BLaER1 treated with 17β-estradiol and CSF1 and Interleukin-3, amounts not matched to agents 10 nM and 100 nM (cell line): ENCODE data around the gene CEMIP2.

Source experiments
- H3K27ac ChIP-seq, 11 experiments: shearing (Covaris generic); formaldehyde crosslinking; 2 replicates each; pipeline ENCODE4 v1.8.1; 2022
- H3K27me3 ChIP-seq, 11 experiments: shearing (Covaris generic); formaldehyde crosslinking; 2 replicates each; pipeline ENCODE4 v1.8.1; 2022
- H3K36me3 ChIP-seq, 11 experiments: shearing (Covaris generic); formaldehyde crosslinking; 2 replicates each; pipeline ENCODE4 v1.8.1; 2022
- H3K4me1 ChIP-seq, 10 experiments: shearing (Covaris generic); formaldehyde crosslinking; 2 replicates each; pipeline ENCODE4 v1.8.1; 2022
- H3K4me2 ChIP-seq, 11 experiments: shearing (Covaris generic); formaldehyde crosslinking; 2 replicates each; pipeline ENCODE4 v1.8.1; 2022
- H3K4me3 ChIP-seq, 10 experiments: shearing (Covaris generic); formaldehyde crosslinking; 2 replicates each; pipeline ENCODE4 v1.8.1; 2022
- H3K9ac ChIP-seq, 11 experiments: shearing (Covaris generic); formaldehyde crosslinking; 2 replicates each; pipeline ENCODE4 v1.8.1; 2022
- H3K9me3 ChIP-seq, 11 experiments: shearing (Covaris generic); formaldehyde crosslinking; replicated peaks in 1 of 11; 2 replicates each; pipeline ENCODE4 v1.8.1; 2022
- H4K20me1 ChIP-seq, 11 experiments: shearing (Covaris generic); formaldehyde crosslinking; 2 replicates each; pipeline ENCODE4 v1.8.1; 2022
- Cebpa-rat ChIP-seq, 11 experiments: shearing (Covaris generic); IDR thresholded peaks; 2 replicates each; pipeline ENCODE4 v1.8.1; 2022

Gene CEMIP2

GRCh38 chr9:71725590-71726338 lies 42.5 kb downstream of the CEMIP2 start:
- Histone ChIP-seq H3K27me3 (no peaks in the 10 kb centered on the region), H3K27ac (no peak overlapping the region), H3K36me3 (peaks cover 47 to 97% (median 92%) of the 10 kb centered on the region in 11 experiments), H3K9me3 (no peaks in the 10 kb centered on the region), H3K4me3 (no peak overlapping the region), H3K4me1 (0 out of 20 replicates have a peak, but pooled peaks cover 0 to 7% (median 0%) of the 10 kb centered on the region in 10 experiments), H3K9ac (no peak overlapping the region), H3K4me2 (no peak overlapping the region), H4K20me1 (peaks cover 0 to 5% (median 0%) of the 10 kb centered on the region in 11 experiments; a peak in 1 of 22 replicates)
- TF ChIP-seq Cebpa-rat (IDR thresholded peaks at IDR 0.05) = no peak

GRCh38 chr9:71721855-71722254 lies 46.5 kb downstream of the CEMIP2 start:
- Histone ChIP-seq H3K9me3 (no peaks in the 10 kb centered on the region), H3K9ac (no peak overlapping the region), H3K27me3 (no peaks in the 10 kb centered on the region), H4K20me1 (peaks cover 0 to 5% (median 0%) of the 10 kb centered on the region in 11 experiments; a peak in 1 of 22 replicates), H3K4me3 (no peak overlapping the region), H3K27ac (no peak overlapping the region), H3K36me3 (peaks cover 18 to 95% (median 74%) of the 10 kb centered on the region in 11 experiments), H3K4me1 (0 out of 20 replicates have a peak, but pooled peaks cover 0 to 7% (median 0%) of the 10 kb centered on the region in 10 experiments), H3K4me2 (no peak overlapping the region)
- TF ChIP-seq Cebpa-rat (IDR thresholded peaks at IDR 0.05) = no peak

GRCh38 chr9:71719562-71719961 lies 48.8 kb downstream of the CEMIP2 start:
- H3K36me3 ChIP-seq = peaks cover 14 to 91% (median 62%) of the 10 kb centered on the region in 11 experiments; a peak in 21 of 22 replicates
- no peak overlapping the region for H3K4me3 ChIP-seq
- H3K27me3 ChIP-seq = no peaks in the 10 kb centered on the region
- no peak overlapping the region for H3K27ac ChIP-seq
- H3K9ac ChIP-seq = no peak overlapping the region
- 0 out of 20 replicates have a peak, but pooled peaks cover 0 to 7% (median 0%) of the 10 kb centered on the region in 10 experiments for H3K4me1 ChIP-seq
- no peak overlapping the region for H3K4me2 ChIP-seq
- no peaks in the 10 kb centered on the region; a peak in 1 of 22 replicates for H4K20me1 ChIP-seq
- TF ChIP-seq Cebpa-rat (IDR thresholded peaks at IDR 0.05) = no peak
- H3K9me3 ChIP-seq = no peaks in the 10 kb centered on the region

GRCh38 chr9:71719088-71719487 lies 49.2 kb downstream of the CEMIP2 start:
- TF ChIP-seq Cebpa-rat (IDR thresholded peaks at IDR 0.05) = no peak
- H3K4me1 ChIP-seq = 0 out of 20 replicates have a peak, but pooled peaks cover 0 to 7% (median 0%) of the 10 kb centered on the region in 10 experiments
- no peak overlapping the region for H3K4me2 ChIP-seq
- peaks cover 17 to 91% (median 62%) of the 10 kb centered on the region in 11 experiments for H3K36me3 ChIP-seq
- no peak overlapping the region for H3K9ac ChIP-seq
- H3K9me3 ChIP-seq = no peaks in the 10 kb centered on the region
- no peaks in the 10 kb centered on the region for H3K27me3 ChIP-seq
- H3K4me3 ChIP-seq = no peak overlapping the region
- no peaks in the 10 kb centered on the region; a peak in 1 of 22 replicates for H4K20me1 ChIP-seq
- H3K27ac ChIP-seq = no peak overlapping the region

GRCh38 chr9:71716138-71716909 lies 52.0 kb downstream of the CEMIP2 start:
- H3K9me3 ChIP-seq = no peaks in the 10 kb centered on the region
- no peak overlapping the region for H3K4me2 ChIP-seq
- no peaks in the 10 kb centered on the region; a peak in 1 of 22 replicates for H4K20me1 ChIP-seq
- H3K27me3 ChIP-seq = no peaks in the 10 kb centered on the region
- no peak overlapping the region for H3K9ac ChIP-seq
- TF ChIP-seq Cebpa-rat (IDR thresholded peaks at IDR 0.05) = no peak
- H3K4me1 ChIP-seq = no peaks in the 10 kb centered on the region
- peaks cover 30 to 91% (median 62%) of the 10 kb centered on the region in 11 experiments for H3K36me3 ChIP-seq
- H3K4me3 ChIP-seq = no peak overlapping the region
- H3K27ac ChIP-seq = no peak overlapping the region

- no peaks in the 10 kb centered on the region for H3K27me3 ChIP-seq
- no peak overlapping the region for H3K27ac ChIP-seq
- H3K9me3 ChIP-seq = no peaks in the 10 kb centered on the region
- H3K4me3 ChIP-seq = no peak overlapping the region
- H3K36me3 ChIP-seq = peaks cover 75 to 100% (median 94%) of the 10 kb centered on the region in 11 experiments
- H4K20me1 ChIP-seq = no peaks in the 10 kb centered on the region
- no peaks in the 10 kb centered on the region for H3K4me1 ChIP-seq
- no peak for TF ChIP-seq Cebpa-rat (IDR thresholded peaks at IDR 0.05)
- H3K9ac ChIP-seq = no peak overlapping the region
- no peak overlapping the region for H3K4me2 ChIP-seq
Measured at GRCh38 chr9:71710856-71711255, 57.5 kb downstream of the CEMIP2 start.

DNA sequence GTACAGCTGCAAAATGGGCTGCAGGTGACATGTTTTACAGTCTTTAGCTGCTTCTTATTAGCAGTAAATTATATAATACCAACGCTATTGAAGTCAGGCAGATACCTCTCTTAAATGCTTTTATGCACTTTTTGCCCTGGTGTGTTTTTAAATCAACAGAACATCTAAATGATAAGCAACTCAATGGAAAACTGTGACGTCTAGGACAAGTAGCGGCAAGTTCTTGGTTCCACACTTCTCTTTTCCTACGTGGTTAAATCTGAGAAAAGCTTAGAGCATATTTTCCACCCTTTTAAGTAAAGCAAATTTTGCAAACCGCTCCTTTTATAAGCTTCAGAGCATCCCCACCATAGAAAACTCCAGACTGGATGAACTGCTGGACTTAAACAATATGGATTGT lies 58.1 kb downstream of the CEMIP2 start:
- Histone ChIP-seq H3K9me3 (no peaks in the 10 kb centered on the region), H3K36me3 (peaks cover 76 to 98% (median 92%) of the 10 kb centered on the region in 11 experiments), H3K27me3 (no peaks in the 10 kb centered on the region), H3K4me1 (no peaks in the 10 kb centered on the region), H4K20me1 (no peaks in the 10 kb centered on the region), H3K4me2 (no peak overlapping the region), H3K9ac (no peak overlapping the region), H3K27ac (no peak overlapping the region), H3K4me3 (no peak overlapping the region)
- no peak for TF ChIP-seq Cebpa-rat (IDR thresholded peaks at IDR 0.05)

GRCh38 chr9:71709384-71709783 lies 58.9 kb downstream of the CEMIP2 start:
- Histone ChIP-seq H3K27ac (no peak overlapping the region), H3K27me3 (no peaks in the 10 kb centered on the region), H3K9ac (no peak overlapping the region), H3K4me1 (no peaks in the 10 kb centered on the region), H3K9me3 (no peaks in the 10 kb centered on the region), H3K4me3 (no peak overlapping the region), H4K20me1 (no peaks in the 10 kb centered on the region), H3K36me3 (peaks cover 74 to 98% (median 92%) of the 10 kb centered on the region in 11 experiments), H3K4me2 (no peak overlapping the region)
- no peak for TF ChIP-seq Cebpa-rat (IDR thresholded peaks at IDR 0.05)

DNA sequence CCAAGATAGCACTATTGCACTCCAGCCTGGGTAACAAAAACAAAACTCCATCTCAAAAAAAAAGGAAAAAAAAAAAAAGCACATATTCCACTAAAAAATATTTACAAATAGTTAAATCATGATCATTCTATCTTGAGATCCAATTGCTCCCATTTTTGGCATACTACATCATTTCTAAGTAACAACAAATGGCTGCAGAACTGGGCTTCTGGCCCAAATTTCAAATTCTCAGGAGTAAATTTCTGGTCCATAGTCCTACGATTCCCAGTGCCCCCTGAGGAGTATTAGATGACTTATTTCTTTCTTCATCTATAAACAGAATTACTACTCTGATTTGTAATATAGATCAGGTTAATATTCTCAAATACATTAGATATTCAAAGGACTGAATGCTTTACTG lies 62.1 kb downstream of the CEMIP2 start:
- TF ChIP-seq Cebpa-rat (IDR thresholded peaks at IDR 0.05) = no peak
- Histone ChIP-seq H3K36me3 (peaks cover 67 to 98% (median 86%) of the 10 kb centered on the region in 11 experiments), H3K4me1 (no peaks in the 10 kb centered on the region), H4K20me1 (no peaks in the 10 kb centered on the region), H3K4me3 (no peak overlapping the region), H3K9ac (no peak overlapping the region), H3K27ac (no peak overlapping the region), H3K27me3 (no peaks in the 10 kb centered on the region), H3K4me2 (no peak overlapping the region), H3K9me3 (no peaks in the 10 kb centered on the region)
